DOHH2 (cell line): ENCODE results near the gene MANSC4.

Source experiments
- H3F3A ChIP-seq: fragments of 200-600 bp; sonication (generic), shearing (Covaris generic); 2 replicates; pipeline ENCODE4 v1.6.0; 2016; ENCODE audit warnings: antibody characterized with exemption, mild to moderate bottlenecking; ENCODE audit not compliant: control insufficient read depth, insufficient read depth
- H3K27ac ChIP-seq: fragments of 200-600 bp; sonication (generic); 2 replicates; pipeline ENCODE4 v1.5.1; 2014; ENCODE audit warnings: low read depth, mild to moderate bottlenecking, low read length, moderate library complexity
- H3K27me3 ChIP-seq: fragments of 200-600 bp; sonication (generic); 2 replicates; pipeline ENCODE4 v1.6.1; 2014; ENCODE audit warnings: mild to moderate bottlenecking, low read length, mixed read lengths; ENCODE audit not compliant: control insufficient read depth
- H3K36me3 ChIP-seq: fragments of 200-600 bp; sonication (generic); 2 replicates; pipeline ENCODE4 v1.6.1; 2014; ENCODE audit warnings: mild to moderate bottlenecking, low read length, moderate library complexity, mixed read lengths; ENCODE audit not compliant: control insufficient read depth
- H3K4me1 ChIP-seq: fragments of 200-600 bp; sonication (generic); 2 replicates; pipeline ENCODE4 v1.6.1; 2014; ENCODE audit warnings: mild to moderate bottlenecking, low read length, mixed read lengths; ENCODE audit not compliant: control insufficient read depth
- H3K4me2 ChIP-seq: fragments of 200-600 bp; sonication (generic); 2 replicates; pipeline ENCODE4 v1.6.0; 2014; ENCODE audit warnings: mild to moderate bottlenecking, low read length, moderate library complexity
- H3K4me3 ChIP-seq: fragments of 200-600 bp; sonication (generic); 2 replicates; pipeline ENCODE4 v1.5.1; 2014; ENCODE audit warnings: mild to moderate bottlenecking, low read length, mixed read lengths
- H3K79me2 ChIP-seq: fragments of 200-600 bp; sonication (generic); 2 replicates; pipeline ENCODE4 v1.6.1; 2014; ENCODE audit warnings: mild to moderate bottlenecking, low read length, mixed read lengths; ENCODE audit not compliant: control insufficient read depth
- H3K9me2 ChIP-seq: fragments of 200-600 bp; sonication (generic); replicated peaks from 2 replicates; pipeline ENCODE4 v1.6.1; 2014; ENCODE audit warnings: mild to moderate bottlenecking, low read length, mixed read lengths; ENCODE audit not compliant: control insufficient read depth
- H3K9me3 ChIP-seq: fragments of 200-600 bp; sonication (generic); 2 replicates; pipeline ENCODE4 v1.6.1; 2014; ENCODE audit warnings: antibody characterized with exemption, low read length, mixed read lengths; ENCODE audit not compliant: control insufficient read depth, insufficient read depth
- H4K20me1 ChIP-seq: fragments of 200-600 bp; sonication (generic); 2 replicates; pipeline ENCODE4 v1.6.0; 2014; ENCODE audit warnings: low read depth, mild to moderate bottlenecking, antibody characterized with exemption, low read length, moderate library complexity; ENCODE audit not compliant: control insufficient read depth, insufficient read depth
- EZH2phosphoT487 ChIP-seq: fragments of 200-600 bp; sonication (generic); IDR thresholded peaks from 2 replicates; pipeline ENCODE4 v1.6.1; 2017; ENCODE audit warnings: borderline replicate concordance, mild to moderate bottlenecking, antibody characterized with exemption, low read length, moderate library complexity, mixed read lengths
- TF ChIP-seq, protein P1 (sequence below): fragments of 200-600 bp; sonication (generic); IDR thresholded peaks from one replicate; pipeline ENCODE4 v1.5.1; 2014; ENCODE audit warnings: antibody characterized with exemption, mild to moderate bottlenecking, low read depth, low read length; ENCODE audit not compliant: poor library complexity, severe bottlenecking

The MANSC4 gene

DNA sequence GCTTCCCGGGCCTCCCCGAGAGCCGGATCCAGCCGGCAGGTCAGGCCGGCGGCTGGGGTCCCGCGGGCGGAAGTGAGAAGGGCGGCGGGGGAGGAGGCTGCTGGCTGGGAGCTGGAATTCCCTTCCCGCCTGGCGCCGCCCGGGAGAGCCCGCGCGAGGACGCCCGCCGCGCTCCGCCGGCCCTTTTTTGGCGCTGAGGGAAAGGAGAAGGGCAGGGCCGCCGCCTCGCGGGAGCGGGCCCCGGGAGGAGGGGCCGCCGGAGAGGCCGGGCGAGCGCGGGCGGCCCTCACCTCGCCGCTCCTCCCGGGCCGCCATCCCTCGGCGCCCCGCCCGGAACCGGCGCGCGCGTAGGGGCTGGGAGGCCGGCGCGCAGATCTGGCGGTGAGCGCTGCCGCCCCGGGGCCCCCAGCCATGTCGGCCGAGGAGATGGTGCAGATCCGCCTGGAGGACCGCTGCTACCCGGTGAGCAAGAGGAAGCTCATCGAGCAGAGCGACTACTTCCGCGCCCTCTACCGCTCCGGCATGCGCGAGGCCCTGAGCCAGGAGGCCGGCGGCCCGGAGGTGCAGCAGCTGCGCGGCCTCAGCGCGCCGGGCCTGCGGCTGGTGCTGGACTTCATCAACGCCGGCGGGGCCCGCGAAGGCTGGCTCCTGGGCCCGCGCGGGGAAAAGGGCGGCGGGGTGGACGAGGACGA, at the start of gene MANSC4, which contains the start of gene KLHL42:
Gene MANSC4, minus strand, starts transcription at position 317 of the 692 bp plus-strand sequence. CDS start 8,960 bp downstream, outside the sequence.
Gene KLHL42, plus strand, starts transcription at position 314 of the 692 bp plus-strand sequence. Its CDS starts 98 bp downstream, at position 412.
- H3K27ac ChIP-seq, result peak within 1 kb of the TSS; percentile 52
- H3K79me2 ChIP-seq, result peaks cover 46% of the 10 kb centered on the region
- no peak for TF ChIP-seq EZH2phosphoT487
- TF ChIP-seq, protein P1, sequence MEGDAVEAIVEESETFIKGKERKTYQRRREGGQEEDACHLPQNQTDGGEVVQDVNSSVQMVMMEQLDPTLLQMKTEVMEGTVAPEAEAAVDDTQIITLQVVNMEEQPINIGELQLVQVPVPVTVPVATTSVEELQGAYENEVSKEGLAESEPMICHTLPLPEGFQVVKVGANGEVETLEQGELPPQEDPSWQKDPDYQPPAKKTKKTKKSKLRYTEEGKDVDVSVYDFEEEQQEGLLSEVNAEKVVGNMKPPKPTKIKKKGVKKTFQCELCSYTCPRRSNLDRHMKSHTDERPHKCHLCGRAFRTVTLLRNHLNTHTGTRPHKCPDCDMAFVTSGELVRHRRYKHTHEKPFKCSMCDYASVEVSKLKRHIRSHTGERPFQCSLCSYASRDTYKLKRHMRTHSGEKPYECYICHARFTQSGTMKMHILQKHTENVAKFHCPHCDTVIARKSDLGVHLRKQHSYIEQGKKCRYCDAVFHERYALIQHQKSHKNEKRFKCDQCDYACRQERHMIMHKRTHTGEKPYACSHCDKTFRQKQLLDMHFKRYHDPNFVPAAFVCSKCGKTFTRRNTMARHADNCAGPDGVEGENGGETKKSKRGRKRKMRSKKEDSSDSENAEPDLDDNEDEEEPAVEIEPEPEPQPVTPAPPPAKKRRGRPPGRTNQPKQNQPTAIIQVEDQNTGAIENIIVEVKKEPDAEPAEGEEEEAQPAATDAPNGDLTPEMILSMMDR, result no peak

DNA sequence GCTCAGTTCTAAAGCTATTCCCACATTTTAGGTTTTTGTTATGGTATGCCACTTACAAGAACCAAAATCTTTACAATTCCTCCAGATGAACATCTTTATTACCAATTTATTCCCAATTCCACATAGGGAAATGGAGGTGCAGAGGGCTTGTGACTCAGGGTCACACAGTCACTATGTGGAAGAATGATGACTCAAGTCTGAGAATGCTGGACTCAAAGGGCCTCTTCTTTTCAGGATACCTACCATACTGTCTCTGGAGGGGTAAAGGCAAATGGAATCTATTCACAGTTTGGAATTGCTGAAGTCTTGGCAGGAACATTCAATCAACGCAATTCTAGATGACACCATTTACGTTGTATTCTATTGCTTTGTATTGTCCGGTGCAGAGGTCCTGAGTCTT, 48.2 kb upstream of the MANSC4 start:
- Histone ChIP-seq H3K4me1 (peaks cover 23% of the 10 kb centered on the region), H3K9me3 (no peaks in the 10 kb centered on the region), H3K4me2 (no peak overlapping the region), H3K9me2 (no peaks in the 10 kb centered on the region), H4K20me1 (no peaks in the 10 kb centered on the region), H3K27ac (no peak overlapping the region), H3F3A (0 out of 2 replicates have a peak, but pooled peaks cover 4% of the 10 kb centered on the region), H3K27me3 (no peaks in the 10 kb centered on the region), H3K4me3 (no peak overlapping the region), H3K79me2 (no peaks in the 10 kb centered on the region), H3K36me3 (no peaks in the 10 kb centered on the region)
- TF ChIP-seq, protein P1, result no peak
- TF ChIP-seq EZH2phosphoT487, result no peak

More for the DNA sequence above, at the start of gene MANSC4, which contains the start of gene KLHL42:
- peak within 1 kb of the TSS; percentile 93 for H3K4me2 ChIP-seq
- H3K4me1 ChIP-seq, result peaks cover 33% of the 10 kb centered on the region
- no peaks in the 10 kb centered on the region for H4K20me1 ChIP-seq
- peaks cover 6% of the 10 kb centered on the region; the same call in 1 of the 2 replicates for H3F3A ChIP-seq
- no peaks in the 10 kb centered on the region for H3K9me2 ChIP-seq
- no peaks in the 10 kb centered on the region for H3K9me3 ChIP-seq
- H3K27me3 ChIP-seq, result no peaks in the 10 kb centered on the region
- peaks cover 25% of the 10 kb centered on the region for H3K36me3 ChIP-seq
- peak within 1 kb of the TSS; percentile 86 for H3K4me3 ChIP-seq

DNA sequence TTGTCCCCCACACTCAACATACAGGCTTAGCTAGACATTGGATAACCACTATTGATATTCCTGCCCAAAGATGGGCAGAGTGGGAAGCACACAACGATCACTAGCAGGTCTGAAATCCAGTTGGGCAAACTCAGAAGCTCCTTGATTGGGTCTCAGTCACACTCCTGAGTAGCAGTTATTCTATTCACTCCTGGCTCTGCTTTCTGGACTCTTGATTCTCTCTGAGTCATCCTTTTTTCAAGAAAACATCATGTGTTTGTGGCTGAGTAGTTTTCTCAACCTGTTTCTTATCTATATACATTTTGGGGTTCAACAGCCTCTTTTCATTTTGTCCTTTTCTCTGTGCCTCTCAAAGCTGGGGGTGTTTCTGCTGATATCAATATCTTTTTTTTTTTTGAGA, 46.0 kb upstream of the MANSC4 start:
- Histone ChIP-seq H3K27ac (no peak overlapping the region), H3K4me2 (no peak overlapping the region), H3K36me3 (no peaks in the 10 kb centered on the region), H3K9me3 (no peaks in the 10 kb centered on the region), H3F3A (0 out of 2 replicates have a peak, but pooled peaks cover 4% of the 10 kb centered on the region), H3K4me3 (no peak overlapping the region), H3K79me2 (no peaks in the 10 kb centered on the region), H4K20me1 (no peaks in the 10 kb centered on the region), H3K9me2 (no peaks in the 10 kb centered on the region), H3K27me3 (no peaks in the 10 kb centered on the region), H3K4me1 (peaks cover 44% of the 10 kb centered on the region)
- TF ChIP-seq EZH2phosphoT487, result no peak
- TF ChIP-seq, protein P1, result no peak
